ENCODE measurements around the gene RPAP3. TPM values are rescaled to one million over a fixed set of nuclear protein-coding genes. Genes with fewer than 3 reads are reported as not detected.

The RPAP3 gene
- total RNA-seq, 2 donors from 2014 or later, result 16.7 to 17.0 TPM

DNA sequence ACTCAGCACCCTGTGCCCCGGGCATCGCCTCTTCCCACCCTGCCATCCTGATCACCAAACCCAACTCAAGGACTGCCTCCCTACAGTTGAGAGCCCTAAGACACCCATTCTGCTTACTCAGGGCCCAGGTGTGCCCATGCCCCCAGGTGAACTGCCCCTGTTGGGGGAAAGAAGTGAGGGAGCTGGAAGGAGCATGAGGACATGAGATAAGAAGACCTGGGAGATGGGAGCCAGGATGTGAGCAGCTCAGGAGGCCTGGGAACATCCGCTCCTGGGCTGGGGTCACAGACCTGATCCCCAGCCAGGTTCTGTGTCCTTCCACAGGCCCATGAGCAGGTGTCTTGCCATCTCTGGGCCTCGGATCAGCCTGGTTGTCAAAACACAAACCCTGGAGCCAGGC is 46.3 kb upstream of the RPAP3 start:
- Histone ChIP-seq H3K36me3 (no peaks in the 10 kb centered on the region), H3K9me3 (no peaks in the 10 kb centered on the region), H3K27ac (no peak overlapping the region), H3K4me1 (peaks cover 27% of the 10 kb centered on the region), H3K27me3 (no peaks in the 10 kb centered on the region), H3K9ac (ENCODE audit: low read depth in 2 of 2, low read length in 2 of 2) (no peak overlapping the region), H3K4me3 (no peak overlapping the region)
- intact Hi-C loops (cut with DNase I), result no loop called here
- DNase-seq, result no peak
- TF ChIP-seq, protein P1, sequence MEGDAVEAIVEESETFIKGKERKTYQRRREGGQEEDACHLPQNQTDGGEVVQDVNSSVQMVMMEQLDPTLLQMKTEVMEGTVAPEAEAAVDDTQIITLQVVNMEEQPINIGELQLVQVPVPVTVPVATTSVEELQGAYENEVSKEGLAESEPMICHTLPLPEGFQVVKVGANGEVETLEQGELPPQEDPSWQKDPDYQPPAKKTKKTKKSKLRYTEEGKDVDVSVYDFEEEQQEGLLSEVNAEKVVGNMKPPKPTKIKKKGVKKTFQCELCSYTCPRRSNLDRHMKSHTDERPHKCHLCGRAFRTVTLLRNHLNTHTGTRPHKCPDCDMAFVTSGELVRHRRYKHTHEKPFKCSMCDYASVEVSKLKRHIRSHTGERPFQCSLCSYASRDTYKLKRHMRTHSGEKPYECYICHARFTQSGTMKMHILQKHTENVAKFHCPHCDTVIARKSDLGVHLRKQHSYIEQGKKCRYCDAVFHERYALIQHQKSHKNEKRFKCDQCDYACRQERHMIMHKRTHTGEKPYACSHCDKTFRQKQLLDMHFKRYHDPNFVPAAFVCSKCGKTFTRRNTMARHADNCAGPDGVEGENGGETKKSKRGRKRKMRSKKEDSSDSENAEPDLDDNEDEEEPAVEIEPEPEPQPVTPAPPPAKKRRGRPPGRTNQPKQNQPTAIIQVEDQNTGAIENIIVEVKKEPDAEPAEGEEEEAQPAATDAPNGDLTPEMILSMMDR (IDR thresholded peaks at IDR 0.05), result no peak

DNA sequence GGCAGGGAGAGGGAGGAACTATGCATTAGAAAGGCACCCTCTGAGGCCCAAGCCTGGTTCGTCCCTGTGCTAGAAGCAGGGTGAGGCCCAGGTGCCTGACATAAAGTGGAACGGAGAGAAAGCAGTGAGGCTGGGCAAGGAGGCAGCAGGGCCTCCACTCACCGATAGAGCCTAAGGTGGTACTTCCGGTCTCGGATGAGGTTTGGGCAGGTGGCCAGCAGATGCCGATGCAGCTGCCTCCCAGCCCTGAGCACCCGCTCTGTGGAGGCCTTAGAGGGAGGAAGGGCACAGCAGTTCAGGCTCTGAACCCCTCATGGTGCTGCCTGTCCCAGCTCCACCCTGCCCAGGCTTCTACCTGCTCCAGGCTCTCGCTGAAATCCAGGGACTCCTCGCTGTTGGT is 45.7 kb upstream of the RPAP3 start:
- peaks cover 27% of the 10 kb centered on the region for H3K4me1 ChIP-seq
- DNase-seq, result no peak
- no peak overlapping the region for H3K4me3 ChIP-seq
- H3K9me3 ChIP-seq, result no peaks in the 10 kb centered on the region
- no peak overlapping the region for H3K27ac ChIP-seq
- no peak overlapping the region for H3K9ac ChIP-seq (ENCODE audit: low read depth in 2 of 2, low read length in 2 of 2)
- TF ChIP-seq, protein P1 (IDR thresholded peaks at IDR 0.05), result no peak
- H3K36me3 ChIP-seq, result no peaks in the 10 kb centered on the region
- intact Hi-C loops (cut with DNase I), result no loop called here
- no peaks in the 10 kb centered on the region for H3K27me3 ChIP-seq

DNA sequence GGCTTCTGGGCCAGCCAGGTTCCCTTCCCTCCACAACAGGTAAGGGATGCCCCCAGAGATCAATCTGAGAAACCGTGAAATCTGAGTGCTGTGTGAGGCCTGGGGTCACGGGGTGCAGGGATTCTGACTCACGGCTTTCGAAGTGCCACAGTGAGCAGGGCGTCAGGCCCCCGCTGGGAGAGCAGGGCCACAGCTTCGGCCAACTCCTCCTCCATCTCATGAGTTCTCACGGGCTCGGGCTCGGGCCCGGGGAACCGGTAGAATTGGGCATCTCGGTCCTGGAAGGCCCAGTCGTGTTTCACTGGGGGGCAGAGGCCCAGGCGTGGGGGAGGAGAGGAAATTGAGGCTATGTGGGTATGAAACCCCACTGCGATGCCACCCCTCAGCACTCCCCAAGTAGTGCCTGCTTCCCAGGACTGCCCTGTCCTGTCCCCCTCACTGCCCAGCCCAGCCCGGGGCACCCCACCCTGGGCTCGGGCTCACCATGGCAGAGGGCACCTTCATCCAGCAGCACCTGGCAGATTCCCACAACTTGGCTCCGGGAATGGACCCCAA is 45.2 kb upstream of the RPAP3 start:
- H3K9me3 ChIP-seq, result no peaks in the 10 kb centered on the region
- no peak overlapping the region for H3K27ac ChIP-seq
- H3K4me3 ChIP-seq, result no peak overlapping the region
- H3K4me1 ChIP-seq, result peaks cover 23% of the 10 kb centered on the region
- intact Hi-C loops (cut with DNase I), result no loop called here
- H3K36me3 ChIP-seq, result no peaks in the 10 kb centered on the region
- TF ChIP-seq, protein P1 (IDR thresholded peaks at IDR 0.05), result no peak
- no peak for DNase-seq
- no peaks in the 10 kb centered on the region for H3K27me3 ChIP-seq
- no peak overlapping the region for H3K9ac ChIP-seq (ENCODE audit: low read depth in 2 of 2, low read length in 2 of 2)

DNA sequence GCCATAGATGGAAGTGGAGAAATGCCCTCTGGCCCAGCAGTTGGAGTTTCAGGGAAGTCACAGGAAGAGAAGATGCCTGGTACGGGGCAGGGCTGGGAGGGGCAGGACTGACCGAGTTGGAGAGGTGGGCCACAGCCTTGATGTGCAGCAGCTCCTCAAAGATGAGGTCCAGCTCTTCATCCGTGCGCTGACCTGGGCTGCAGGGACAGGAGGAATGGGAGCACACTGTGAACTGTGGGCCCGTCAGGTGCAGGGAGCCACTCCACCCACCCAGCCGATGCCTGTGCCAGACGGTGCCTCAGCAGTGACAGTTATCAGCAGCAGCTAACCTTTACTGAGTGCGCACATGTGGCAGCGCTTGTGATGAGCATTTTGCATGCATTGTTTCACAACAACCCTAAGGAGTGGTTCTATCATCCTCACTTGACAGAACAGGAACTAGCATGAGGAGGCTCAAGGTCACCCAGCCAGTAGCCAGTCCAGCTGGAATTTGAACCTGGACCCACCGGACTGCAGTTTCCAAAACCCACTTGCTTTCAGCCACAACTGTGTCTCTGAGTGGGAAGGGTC is 44.5 kb upstream of the RPAP3 start:
- Histone ChIP-seq H3K9me3 (no peaks in the 10 kb centered on the region), H3K36me3 (no peaks in the 10 kb centered on the region), H3K4me1 (peaks cover 19% of the 10 kb centered on the region), H3K27me3 (no peaks in the 10 kb centered on the region), H3K9ac (ENCODE audit: low read depth in 2 of 2, low read length in 2 of 2) (no peak overlapping the region), H3K4me3 (no peak overlapping the region), H3K27ac (no peak overlapping the region)
- no peak for DNase-seq
- intact Hi-C loops (cut with DNase I), result no loop called here
- TF ChIP-seq, protein P1 (IDR thresholded peaks at IDR 0.05), result no peak

DNA sequence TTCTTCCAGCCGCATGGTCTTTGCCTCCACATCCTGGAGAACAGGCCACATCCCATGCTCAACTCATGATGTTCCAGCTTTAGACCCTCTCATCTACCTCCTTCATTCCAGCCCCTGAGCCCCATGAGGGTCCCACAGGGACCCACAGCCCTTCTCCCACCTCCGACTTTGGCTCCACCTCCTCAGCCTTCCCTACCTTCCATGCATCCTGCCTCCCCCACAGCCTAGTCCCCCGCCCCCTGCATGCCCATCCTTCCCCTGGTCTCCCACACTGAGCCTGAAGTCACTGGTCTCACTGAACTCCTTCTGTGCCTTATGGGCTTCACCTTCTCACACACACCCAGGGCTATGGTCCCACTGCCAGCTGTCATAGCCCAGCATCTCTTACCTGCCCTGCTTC is 43.1 kb upstream of the RPAP3 start:
- H3K36me3 ChIP-seq, result no peaks in the 10 kb centered on the region
- TF ChIP-seq, protein P1 (IDR thresholded peaks at IDR 0.05), result no peak

More for the DNA sequence above, 43.1 kb upstream of the RPAP3 start:
- no peaks in the 10 kb centered on the region for H3K27me3 ChIP-seq
- no peaks in the 10 kb centered on the region for H3K9me3 ChIP-seq
- H3K4me3 ChIP-seq, result no peak overlapping the region
- no peak overlapping the region for H3K27ac ChIP-seq
- intact Hi-C loops (cut with DNase I), result no loop called here
- H3K4me1 ChIP-seq, result peaks cover 9% of the 10 kb centered on the region
- H3K9ac ChIP-seq (ENCODE audit: low read depth in 2 of 2, low read length in 2 of 2), result no peak overlapping the region
- no peak for DNase-seq
